GM12878 (cell line): ENCODE measurements around the gene CLTCL1. TPM values are rescaled to one million over a fixed set of nuclear protein-coding genes. Genes with fewer than 3 reads are reported as not detected.

ENCODE experiments used
- ATAC-seq: fragments of 200-7000 bp; cut with Tn5 transposase; 3 replicates; pipeline ENCODE4 v1.9.1; 2020; ENCODE audit warnings: mild to moderate bottlenecking, moderate library complexity
- BruUV-seq: library from RNA; stranded (reverse); fragments of 400-500 nt; replicated peaks from 2 replicates; lab custom pipeline; 2021; lab: Mats Ljungman, UMichigan
- CTCF ChIA-PET: fragments of 300-600 bp; sonication (Branson Sonifier 250); formaldehyde crosslinking; extraction: SDS; loops from one replicate; lab custom pipeline; 2021; ENCODE audit warnings: inconsistent platforms; lab: Yijun Ruan, JAX
- POLR2A ChIA-PET: fragments of 350-600 bp; formaldehyde crosslinking; extraction: SDS; loops from one replicate; lab custom pipeline; 2021; ENCODE audit warnings: inconsistent platforms; lab: Charles Lee
- RAD21 ChIA-PET: fragments of 300-600 bp; sonication (Branson Sonifier 250); formaldehyde crosslinking; loops from one replicate; lab custom pipeline; 2023; ENCODE audit warnings: antibody characterized with exemption; ENCODE audit not compliant: unreplicated experiment; lab: Charles Lee
- SMC1A ChIA-PET: fragments of 300-600 bp; sonication (Branson Sonifier 250); formaldehyde crosslinking; loops from one replicate; lab custom pipeline; 2023; ENCODE audit not compliant: unreplicated experiment, uncharacterized antibody; lab: Charles Lee
- DNase-seq: peaks from one replicate; pipeline ENCODE4 v3.0.0-alpha.2; 2011; ENCODE audit warnings: low read depth, low spot score
- FAIRE-seq: peaks from 3 replicates; lab custom pipeline; 2011; peaks lifted over from hg19 to GRCh38; lab: Jason Lieb, UNC
- H2AFZ ChIP-seq: 2 replicates; pipeline ENCODE4 v1.6.0; 2011; ENCODE audit warnings: low read depth, low read length, control low read depth; ENCODE audit not compliant: control insufficient read depth
- H3K27ac ChIP-seq: 2 replicates; pipeline ENCODE4 v1.5.1; 2011; ENCODE audit warnings: control low read depth; ENCODE audit not compliant: control insufficient read depth, insufficient read depth
- H3K27me3 ChIP-seq, 2 experiments: replicated peaks in 1 of 2; 2 replicates each; pipeline versions ENCODE4 v1.6.0 to v1.6.1; 2011; ENCODE audit warnings: low read length in 1 of 2; ENCODE audit not compliant: control insufficient read depth in 2 of 2, insufficient read depth in 2 of 2
- H3K36me3 ChIP-seq, 2 experiments: 2 replicates each; pipeline ENCODE4 v1.5.1; 2011; ENCODE audit warnings: low read length in 1 of 2; ENCODE audit not compliant: control insufficient read depth in 2 of 2, insufficient read depth in 2 of 2
- H3K4me1 ChIP-seq: 2 replicates; pipeline ENCODE4 v1.6.1; 2011; ENCODE audit warnings: mild to moderate bottlenecking, low read length, moderate library complexity, mixed read lengths; ENCODE audit not compliant: control insufficient read depth, insufficient read depth
- H3K4me2 ChIP-seq: 2 replicates; pipeline ENCODE4 v1.6.0; 2011; ENCODE audit warnings: control low read depth; ENCODE audit not compliant: control insufficient read depth, insufficient read depth
- H3K4me3 ChIP-seq: fragments of 200-600 bp; sonication (generic); 2 replicates; pipeline ENCODE4 v1.5.1; 2016
- H3K79me2 ChIP-seq: 2 replicates; pipeline ENCODE4 v1.6.0; 2011; ENCODE audit warnings: low read length; ENCODE audit not compliant: control insufficient read depth, insufficient read depth
- H3K9ac ChIP-seq: 2 replicates; pipeline ENCODE4 v1.8.0; 2011; ENCODE audit warnings: low read length, control low read depth, mixed read lengths; ENCODE audit not compliant: control insufficient read depth, insufficient read depth
- H3K9me3 ChIP-seq: replicated peaks from 3 replicates; pipeline ENCODE4 v1.5.1; 2011; ENCODE audit warnings: mild to moderate bottlenecking, low read length; ENCODE audit not compliant: control insufficient read depth, insufficient read depth
- H4K20me1 ChIP-seq: 2 replicates; pipeline ENCODE4 v1.6.0; 2011; ENCODE audit not compliant: control insufficient read depth, insufficient read depth
- BHLHE40 ChIP-seq, 2 experiments: fragments of 450-650 bp in 1 of 2; IDR thresholded peaks; 2 replicates each; pipeline ENCODE4 v1.6.1; 2011 to 2017; ENCODE audit warnings: low read depth in 2 of 2, borderline replicate concordance in 1 of 2, improper control_type of control experiment in 1 of 2, low read length in 1 of 2, mild to moderate bottlenecking in 1 of 2
- CBX3 ChIP-seq: fragments of 200-600 bp; sonication (generic); IDR thresholded peaks from 2 replicates; pipeline ENCODE4 v1.6.1; 2016; ENCODE audit warnings: low read depth, borderline replicate concordance
- E4F1 ChIP-seq: fragments of 450-650 bp; IDR thresholded peaks from 2 replicates; pipeline ENCODE4 v1.6.1; 2018; ENCODE audit warnings: borderline replicate concordance, mild to moderate bottlenecking; ENCODE audit not compliant: partially characterized antibody
- IKZF2 ChIP-seq, 2 experiments: fragments of 450-650 bp; IDR thresholded peaks; 2 replicates each; pipeline ENCODE4 v1.6.1; 2017; ENCODE audit warnings: mild to moderate bottlenecking in 2 of 2, moderate library complexity in 2 of 2
- NBN ChIP-seq: fragments of 450-650 bp; IDR thresholded peaks from 2 replicates; pipeline ENCODE4 v1.6.1; 2016
- NR2C2 ChIP-seq: IDR thresholded peaks from 2 replicates; pipeline ENCODE4 v1.6.1; 2011; ENCODE audit warnings: borderline replicate concordance, low read depth; ENCODE audit not compliant: control insufficient read depth, insufficient read length
- RCOR1 ChIP-seq: conservative IDR thresholded peaks from 2 replicates; pipeline ENCODE4 v1.6.1; 2012; ENCODE audit warnings: low read depth, low read length, improper control_type of control experiment
- TCF7 ChIP-seq: IDR thresholded peaks from 2 replicates; pipeline ENCODE4 v1.6.1; 2014; ENCODE audit warnings: antibody characterized with exemption, borderline replicate concordance
- WRNIP1 ChIP-seq: IDR thresholded peaks from 2 replicates; pipeline ENCODE4 v1.6.1; 2011; ENCODE audit warnings: low read depth, low read length, improper control_type of control experiment, borderline replicate concordance
- ZBTB33 ChIP-seq: fragments of 450-650 bp; IDR thresholded peaks from 2 replicates; pipeline ENCODE4 v1.6.1; 2017; ENCODE audit warnings: mild to moderate bottlenecking
- ZBTB40 ChIP-seq: fragments of 450-650 bp; IDR thresholded peaks from 2 replicates; pipeline ENCODE4 v1.6.1; 2016; ENCODE audit warnings: mild to moderate bottlenecking, moderate library complexity, borderline replicate concordance
- ZNF622 ChIP-seq: fragments of 450-650 bp; IDR thresholded peaks from 2 replicates; pipeline ENCODE4 v1.6.1; 2017; ENCODE audit warnings: mild to moderate bottlenecking, inconsistent platforms
- WGBS: methylation state at CpG from one replicate; pipeline ENCODE4 v1.1.6; 2016; ENCODE audit warnings: low lambda C conversion rate; ENCODE audit not compliant: insufficient replicate concordance, insufficient coverage; ENCODE audit errors: missing lambda C conversion rate; 5-methylcytosine and 5-hydroxymethylcytosine counted together
- in situ Hi-C: fragments of 300-500 bp; cut with MboI; formaldehyde crosslinking; loops from 9 replicates; pipeline ENCODE4 v1.14.3; 2018; ENCODE audit warnings: mixed read lengths
- intact Hi-C: fragments of 100-400 bp; cut with micrococcal nuclease; formaldehyde crosslinking; loops from one replicate; pipeline ENCODE4 v1.14.2; 2022; ENCODE audit not compliant: unreplicated experiment
- polyA plus RNA-seq, 11 experiments: library from polyadenylated mRNA; depleted of rRNA in 4 of 11; unstranded in 6 of 11; stranded (reverse) in 5 of 11; fragments of >200 nt; fragmentation: Nextera tagmentation in 4 of 11; fragmentation: Illumina TruSeq in 1 of 11; extraction: Ambion mirVana in 4 of 11; extraction: Trizol in 1 of 11; gene quantifications; 1 replicate in 1 of 11; 2 replicates in 10 of 11; pipeline versions ENCODE4 v1.2.1 to v1.2.3, GENCODE V29; 2011 to 2016; ENCODE audit warnings: inconsistent platforms in 2 of 11, missing spikeins in 2 of 11, low read depth in 1 of 11
- total RNA-seq, 4 experiments: library from RNA; depleted of rRNA in 3 of 4; stranded (reverse); fragments of >200 nt in 3 of 4; fragmentation: Illumina TruSeq in 1 of 4; extraction: Trizol in 1 of 4; gene quantifications; 2 replicates each; pipeline versions ENCODE4 v1.2.1 to v1.2.3, GENCODE V29; 2013 to 2021

The CLTCL1 gene
- total and polyA plus RNA-seq, 10 of the 15 experiments (the other 5 are each of a cell fraction or from before 2014, with no cell fraction given) = under 0.01 to 0.35 (median 0.12) TPM; not detected in 2

- Histone ChIP-seq H4K20me1 (no peaks in the 10 kb centered on the region), H3K79me2 (no peaks in the 10 kb centered on the region), H3K36me3 (no peaks in the 10 kb centered on the region), H3K27ac (no peak overlapping the region), H2AFZ (no peak overlapping the region), H3K4me3 (no peak overlapping the region), H3K9me3 (no peaks in the 10 kb centered on the region), H3K27me3 (0 out of 4 replicates have a peak, but pooled peaks cover 0 to 1% of the 10 kb centered on the region in 2 experiments), H3K4me1 (no peaks in the 10 kb centered on the region), H3K9ac (no peak overlapping the region), H3K4me2 (no peak overlapping the region)
- intact Hi-C loops = no loop called here
- ChIA-PET CTCF (interaction anchor here (0.7 kb wide), 1 partner anchor 354 kb away, joined by 3 read pairs; no protein-coding TSS in a partner anchor), POLR2A (no interaction called here), SMC1A (no interaction called here), RAD21 (no interaction called here)
- no TSS peak for BruUV-seq
- DNase-seq (no peak), ATAC-seq (no peak), FAIRE-seq (peak; percentile 35)
- in situ Hi-C loops = no loop called here
- 69% methylated on average over 7 of the region's 7 CpGs for WGBS
- TF ChIP-seq ZNF622 = no peak
- no peak for TF ChIP-seq ZBTB40
- no peak for TF ChIP-seq NR2C2
- TF ChIP-seq NBN = no peak
- no peak for TF ChIP-seq BHLHE40 (IDR thresholded peaks at IDR 0.05; ENCODE audit: borderline replicate concordance in 1 of 2, low read depth in 2 of 2, low read length in 1 of 2)
- TF ChIP-seq WRNIP1 = no peak
- no peak for TF ChIP-seq ZBTB33
- TF ChIP-seq IKZF2 (IDR thresholded peaks at IDR 0.05) = no peak
- no peak for TF ChIP-seq TCF7
- no peak for TF ChIP-seq CBX3
- no peak for TF ChIP-seq RCOR1
- TF ChIP-seq E4F1 = no peak
Observed at GRCh38 chr22:19275513-19275912, 16.0 kb downstream of the CLTCL1 start.
